KMS-11 (cell line): Measurements from ENCODE around the gene CDK5RAP2.

ENCODE experiments used
- H2AFZ ChIP-seq: fragments of 200-600 bp; sonication (generic); 2 replicates; pipeline ENCODE4 v1.6.1; 2016; ENCODE audit warnings: antibody characterized with exemption, mixed run types, low read depth
- H3K27ac ChIP-seq: fragments of 200-600 bp; sonication (generic); 2 replicates; pipeline ENCODE4 v1.6.1; 2016; ENCODE audit warnings: mild to moderate bottlenecking, mixed run types
- H3K27me3 ChIP-seq: fragments of 200-600 bp; sonication (generic); 2 replicates; pipeline ENCODE4 v1.6.1; 2017; ENCODE audit warnings: mild to moderate bottlenecking, low read depth, mixed run types, moderate library complexity; ENCODE audit not compliant: insufficient read depth
- H3K36me3 ChIP-seq: fragments of 200-600 bp; sonication (generic); 2 replicates; pipeline ENCODE4 v1.6.1; 2017; ENCODE audit warnings: mild to moderate bottlenecking, mixed run types; ENCODE audit not compliant: insufficient read depth
- H3K4me1 ChIP-seq: fragments of 200-600 bp; sonication (generic); 2 replicates; pipeline ENCODE4 v1.6.1; 2016; ENCODE audit warnings: mild to moderate bottlenecking, low read depth, mixed run types; ENCODE audit not compliant: poor library complexity, severe bottlenecking
- H3K4me2 ChIP-seq: fragments of 200-600 bp; sonication (generic); 2 replicates; pipeline ENCODE4 v1.7.0; 2016; ENCODE audit warnings: mild to moderate bottlenecking, mixed run types
- H3K4me3 ChIP-seq: fragments of 200-600 bp; sonication (generic); IDR thresholded peaks from 2 replicates; pipeline ENCODE4 v1.6.1; 2017; ENCODE audit warnings: low read depth, low read length, mixed read lengths; ENCODE audit not compliant: insufficient read depth
- H3K79me2 ChIP-seq: fragments of 200-600 bp; sonication (generic); 2 replicates; pipeline ENCODE4 v1.6.1; 2016; ENCODE audit warnings: low read depth, mixed run types; ENCODE audit not compliant: insufficient read depth
- H3K9ac ChIP-seq: fragments of 200-600 bp; sonication (generic); 2 replicates; pipeline ENCODE4 v1.6.1; 2016; ENCODE audit warnings: mild to moderate bottlenecking, mixed run types
- H4K20me1 ChIP-seq: fragments of 200-600 bp; sonication (generic); 2 replicates; pipeline ENCODE4 v1.6.1; 2016; ENCODE audit warnings: mild to moderate bottlenecking, mixed run types; ENCODE audit not compliant: insufficient read depth
- TF ChIP-seq, protein P1 (sequence below): fragments of 200-600 bp; sonication (generic); conservative IDR thresholded peaks from 2 replicates; pipeline ENCODE4 v1.6.1; 2017; ENCODE audit warnings: low read depth, mild to moderate bottlenecking, antibody characterized with exemption, low read length, moderate library complexity, mixed read lengths

The CDK5RAP2 gene

DNA sequence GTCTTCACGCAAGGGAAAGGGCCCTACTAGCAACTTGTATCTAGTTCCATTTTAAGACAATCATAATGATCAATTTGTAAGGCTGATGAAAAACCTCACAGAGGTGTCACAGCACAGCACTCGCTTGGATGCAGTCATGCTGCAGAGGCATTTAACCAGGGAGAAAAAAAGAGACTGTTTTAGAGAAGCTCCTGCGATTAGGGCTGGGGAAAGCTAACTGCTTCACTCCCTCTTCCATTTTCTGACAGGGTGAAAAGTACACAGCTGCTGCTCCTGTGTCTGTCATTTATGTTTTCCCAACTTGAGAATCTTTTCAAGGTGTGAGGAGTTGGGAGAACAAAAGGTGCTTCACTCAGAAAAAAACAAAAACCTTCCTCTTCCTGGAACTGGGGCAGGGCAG is 106.4 kb downstream of the CDK5RAP2 start:
- Histone ChIP-seq H3K36me3 (no peaks in the 10 kb centered on the region; the same call in 1 of the 2 replicates), H3K27me3 (no peaks in the 10 kb centered on the region), H4K20me1 (no peaks in the 10 kb centered on the region), H3K4me2 (no peak overlapping the region), H3K27ac (no peak overlapping the region), H3K4me3 (no peak overlapping the region), H3K4me1 (no peaks in the 10 kb centered on the region), H2AFZ (no peak overlapping the region), H3K79me2 (no peaks in the 10 kb centered on the region), H3K9ac (no peak overlapping the region)
- TF ChIP-seq, protein P1, sequence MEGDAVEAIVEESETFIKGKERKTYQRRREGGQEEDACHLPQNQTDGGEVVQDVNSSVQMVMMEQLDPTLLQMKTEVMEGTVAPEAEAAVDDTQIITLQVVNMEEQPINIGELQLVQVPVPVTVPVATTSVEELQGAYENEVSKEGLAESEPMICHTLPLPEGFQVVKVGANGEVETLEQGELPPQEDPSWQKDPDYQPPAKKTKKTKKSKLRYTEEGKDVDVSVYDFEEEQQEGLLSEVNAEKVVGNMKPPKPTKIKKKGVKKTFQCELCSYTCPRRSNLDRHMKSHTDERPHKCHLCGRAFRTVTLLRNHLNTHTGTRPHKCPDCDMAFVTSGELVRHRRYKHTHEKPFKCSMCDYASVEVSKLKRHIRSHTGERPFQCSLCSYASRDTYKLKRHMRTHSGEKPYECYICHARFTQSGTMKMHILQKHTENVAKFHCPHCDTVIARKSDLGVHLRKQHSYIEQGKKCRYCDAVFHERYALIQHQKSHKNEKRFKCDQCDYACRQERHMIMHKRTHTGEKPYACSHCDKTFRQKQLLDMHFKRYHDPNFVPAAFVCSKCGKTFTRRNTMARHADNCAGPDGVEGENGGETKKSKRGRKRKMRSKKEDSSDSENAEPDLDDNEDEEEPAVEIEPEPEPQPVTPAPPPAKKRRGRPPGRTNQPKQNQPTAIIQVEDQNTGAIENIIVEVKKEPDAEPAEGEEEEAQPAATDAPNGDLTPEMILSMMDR = no peak

DNA sequence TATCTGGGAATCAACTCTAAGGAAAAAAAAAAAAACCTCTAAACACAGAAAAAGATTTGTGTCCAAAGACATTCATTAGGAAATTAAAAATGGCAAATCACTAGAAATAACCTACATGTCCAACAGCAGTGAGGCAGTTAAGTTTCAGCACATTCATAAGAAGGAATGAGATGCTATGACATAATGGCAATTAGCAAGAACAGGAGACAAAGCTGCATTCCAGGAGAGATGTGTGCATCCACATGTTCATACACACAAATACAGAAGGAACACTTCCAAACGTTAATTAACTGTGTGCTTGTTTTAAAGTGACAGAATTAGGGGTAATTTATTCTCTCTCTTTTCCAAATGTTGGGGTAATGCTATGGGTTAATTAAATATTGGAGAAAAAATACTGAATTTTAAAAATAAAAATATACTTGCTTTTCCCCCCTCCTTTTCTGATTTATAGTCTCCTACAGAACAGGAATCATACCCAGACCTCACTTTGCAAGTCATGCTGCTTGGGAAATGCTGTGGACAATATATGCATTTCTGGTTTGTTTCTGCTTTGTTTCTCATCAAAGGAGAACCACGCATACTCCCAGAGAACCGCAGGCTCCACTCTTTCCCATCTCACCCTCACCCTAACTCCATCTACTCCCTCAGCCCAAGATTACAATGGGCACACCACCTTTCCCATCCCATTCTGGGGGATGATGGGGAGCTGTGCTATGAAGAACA is 114.1 kb downstream of the CDK5RAP2 start:
- no peaks in the 10 kb centered on the region for H3K4me1 ChIP-seq
- no peaks in the 10 kb centered on the region for H3K27me3 ChIP-seq
- no peak overlapping the region for H3K27ac ChIP-seq
- H3K36me3 ChIP-seq = no peaks in the 10 kb centered on the region
- TF ChIP-seq, protein P1 = no peak
- no peak overlapping the region for H3K4me3 ChIP-seq
- no peak overlapping the region for H2AFZ ChIP-seq
- H3K9ac ChIP-seq = no peak overlapping the region
- H4K20me1 ChIP-seq = no peaks in the 10 kb centered on the region
- no peak overlapping the region for H3K4me2 ChIP-seq
- no peaks in the 10 kb centered on the region for H3K79me2 ChIP-seq

DNA sequence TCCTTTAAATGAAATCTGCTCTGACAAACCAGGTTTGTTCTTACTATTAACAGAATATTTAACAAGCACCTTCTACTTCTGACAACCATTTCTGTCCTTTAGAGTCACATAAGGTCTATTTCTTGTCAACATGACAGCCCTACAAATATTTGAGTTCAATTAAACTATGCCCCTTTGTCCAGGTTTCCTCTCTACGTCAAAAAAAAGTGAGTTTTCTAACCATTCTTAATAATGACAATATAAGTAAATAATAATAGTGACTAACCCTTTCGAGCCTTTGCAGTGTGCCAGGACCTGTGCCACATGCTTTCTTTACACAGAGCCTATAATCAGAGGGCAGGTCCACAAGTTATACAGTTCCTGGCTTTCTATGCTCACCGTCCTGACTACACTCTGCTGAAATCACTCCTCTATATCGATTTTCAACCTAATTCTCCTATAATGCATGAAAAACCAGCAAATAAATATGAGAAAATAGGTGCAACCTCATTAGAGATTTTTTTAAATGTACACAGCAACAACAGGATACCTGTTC is 115.0 kb downstream of the CDK5RAP2 start:
- H3K4me3 ChIP-seq = no peak overlapping the region
- no peak overlapping the region for H3K27ac ChIP-seq
- no peaks in the 10 kb centered on the region for H3K4me1 ChIP-seq
- no peak overlapping the region for H3K4me2 ChIP-seq
- no peaks in the 10 kb centered on the region for H3K79me2 ChIP-seq
- no peaks in the 10 kb centered on the region for H4K20me1 ChIP-seq
- no peaks in the 10 kb centered on the region for H3K27me3 ChIP-seq
- TF ChIP-seq, protein P1 = no peak
- H3K36me3 ChIP-seq = no peaks in the 10 kb centered on the region
- H2AFZ ChIP-seq = no peak overlapping the region
- H3K9ac ChIP-seq = no peak overlapping the region

DNA sequence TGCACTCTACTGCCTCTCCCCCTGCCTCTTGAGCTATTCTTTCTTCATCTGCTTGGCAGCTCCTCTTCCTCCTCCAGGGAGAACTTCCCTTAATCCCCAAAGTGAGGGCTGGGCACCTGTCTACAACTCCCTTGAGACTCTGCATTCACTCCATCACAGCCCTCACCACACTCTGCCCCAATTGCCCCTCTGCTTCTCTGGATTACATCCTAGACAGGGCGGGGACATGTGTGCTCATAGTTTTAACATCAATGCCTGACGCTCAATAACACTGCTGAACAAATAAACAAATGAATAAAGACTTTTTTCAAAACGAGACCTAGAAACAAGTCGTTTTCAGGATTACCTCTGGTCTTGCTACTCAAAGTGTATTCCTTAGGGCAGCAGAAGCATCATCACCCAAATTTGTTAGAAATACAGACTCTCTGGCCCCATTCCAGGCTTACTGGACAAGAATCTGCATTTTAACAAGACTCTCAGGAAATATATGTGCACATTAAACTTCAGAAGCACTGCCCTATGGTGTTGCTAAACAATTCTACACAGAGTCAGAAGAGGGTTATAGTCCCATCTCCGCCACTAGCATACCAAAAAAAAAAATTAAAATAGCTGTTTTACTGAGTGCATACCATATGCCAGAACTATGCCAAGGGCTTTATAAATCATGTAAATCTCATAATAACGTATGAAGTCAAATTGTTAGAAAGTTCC is 115.6 kb downstream of the CDK5RAP2 start:
- Histone ChIP-seq H2AFZ (no peak overlapping the region), H4K20me1 (no peaks in the 10 kb centered on the region), H3K36me3 (no peaks in the 10 kb centered on the region), H3K4me2 (no peak overlapping the region), H3K4me3 (no peak overlapping the region), H3K79me2 (no peaks in the 10 kb centered on the region), H3K27ac (no peak overlapping the region), H3K9ac (no peak overlapping the region), H3K4me1 (no peaks in the 10 kb centered on the region), H3K27me3 (no peaks in the 10 kb centered on the region)
- TF ChIP-seq, protein P1 = no peak
